GM19193 (cell line): ENCODE data around the gene SIGLEC7.

ENCODE experiments used
- POLR2A ChIP-seq: IDR thresholded peaks from 4 replicates; pipeline ENCODE4 v1.6.1; 2011; ENCODE audit not compliant: insufficient read depth, insufficient read length; ENCODE audit errors: extremely low read depth

The SIGLEC7 gene

DNA sequence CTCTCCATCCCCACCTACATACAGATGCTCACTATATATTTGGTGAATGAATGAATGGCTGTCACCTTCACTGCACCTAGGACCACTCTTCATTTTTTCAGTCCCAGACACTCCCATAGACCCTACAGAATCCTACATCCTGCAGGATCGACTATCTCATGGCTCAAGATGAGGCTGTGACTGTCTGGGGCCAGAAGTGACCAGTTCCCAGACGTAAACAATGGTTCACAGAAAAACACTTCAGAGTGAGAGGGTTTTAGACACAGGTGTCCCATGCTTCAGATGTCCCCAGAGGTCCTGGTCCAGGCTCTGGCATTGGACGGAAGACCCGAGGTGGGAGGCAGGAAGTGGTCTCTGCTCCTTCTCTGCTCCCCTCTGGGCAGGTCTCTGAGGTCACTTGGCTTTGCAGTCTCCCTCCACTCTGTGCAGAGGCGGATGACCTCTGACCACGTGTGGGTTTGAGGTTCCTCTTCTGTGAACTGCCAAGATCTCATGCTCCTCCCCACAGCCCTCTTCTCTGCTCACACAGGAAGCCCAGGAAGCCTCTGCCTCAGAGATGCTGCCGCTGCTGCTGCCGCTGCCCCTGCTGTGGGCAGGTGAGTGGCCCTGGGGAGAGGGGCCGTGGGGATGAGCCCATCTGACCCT, 24.9 kb downstream of the SIGLEC7 start:
- no peak for TF ChIP-seq POLR2A

DNA sequence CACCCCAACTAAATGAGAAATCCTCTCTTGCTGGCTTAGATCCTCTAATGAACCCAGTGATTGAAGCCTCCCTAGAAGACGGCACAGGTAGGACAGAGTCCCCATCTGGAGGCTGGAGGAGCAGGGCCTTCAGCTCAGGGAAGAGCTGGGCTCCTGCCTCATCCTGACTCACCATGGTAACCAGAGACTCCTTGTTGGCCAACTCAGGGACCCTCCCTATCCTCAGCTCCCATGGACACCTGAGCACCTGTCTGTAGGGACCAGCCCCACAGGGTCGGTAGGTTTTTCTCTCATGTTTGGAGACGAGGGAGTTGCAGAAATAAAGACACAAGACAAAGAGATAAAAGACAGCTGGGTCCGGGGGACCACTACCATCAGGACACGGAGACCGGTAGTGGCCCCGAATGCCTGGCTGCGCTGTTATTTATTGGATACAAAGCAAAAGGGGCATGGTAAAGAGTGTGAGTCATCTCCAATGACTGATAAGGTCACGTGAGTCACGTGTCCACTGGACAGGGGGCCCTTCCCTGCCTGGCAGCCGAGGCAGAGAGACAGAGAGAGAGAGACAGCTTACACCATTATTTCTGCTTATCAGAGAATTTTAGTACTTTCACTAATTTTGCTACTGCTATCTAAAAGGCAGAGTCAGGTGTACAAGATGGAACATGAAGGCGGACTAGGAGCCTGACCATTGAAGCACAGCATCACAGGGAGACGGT, 26.6 kb downstream of the SIGLEC7 start:
- TF ChIP-seq POLR2A, result no peak

DNA sequence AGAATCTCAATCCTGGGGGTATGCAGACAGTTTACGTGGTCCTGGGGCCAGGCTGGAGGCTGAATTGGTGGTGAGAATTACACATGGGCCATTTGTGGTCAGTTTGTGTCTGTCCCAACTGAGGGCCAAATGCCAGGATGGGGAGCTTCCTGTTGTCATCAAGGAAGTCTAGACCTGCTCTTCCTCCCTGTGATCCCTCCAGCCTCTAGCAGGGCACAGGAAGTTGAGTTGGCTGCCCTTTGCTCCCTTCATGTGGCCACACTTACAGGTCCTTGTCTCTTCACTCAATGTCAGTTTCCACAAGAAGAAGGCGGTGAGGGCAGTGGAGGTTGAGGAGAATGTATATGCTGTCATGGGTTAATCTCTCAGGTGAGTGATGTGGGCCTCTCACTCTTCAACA, 30.1 kb downstream of the SIGLEC7 start:
- TF ChIP-seq POLR2A, result no peak

DNA sequence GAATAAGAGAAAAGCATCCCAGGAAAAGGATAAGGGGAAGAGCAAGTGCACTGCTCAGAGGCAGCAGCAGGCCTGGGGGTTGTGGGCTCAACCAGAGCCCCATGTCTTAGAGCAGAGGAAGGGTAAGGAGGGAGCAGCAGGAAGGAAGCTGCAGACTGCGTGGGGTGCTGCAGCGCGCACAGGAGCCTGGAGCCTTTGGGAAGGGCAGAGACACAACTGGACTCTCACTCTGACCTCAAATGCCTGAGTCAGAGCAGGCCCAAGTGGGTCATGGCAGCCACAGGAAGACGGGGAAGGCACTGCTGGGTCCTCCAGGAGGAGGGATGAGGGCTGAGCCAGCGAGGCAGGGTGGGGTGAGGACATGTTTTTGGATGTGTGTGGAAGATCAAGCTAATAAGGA, 31.6 kb downstream of the SIGLEC7 start:
- TF ChIP-seq POLR2A, result no peak

DNA sequence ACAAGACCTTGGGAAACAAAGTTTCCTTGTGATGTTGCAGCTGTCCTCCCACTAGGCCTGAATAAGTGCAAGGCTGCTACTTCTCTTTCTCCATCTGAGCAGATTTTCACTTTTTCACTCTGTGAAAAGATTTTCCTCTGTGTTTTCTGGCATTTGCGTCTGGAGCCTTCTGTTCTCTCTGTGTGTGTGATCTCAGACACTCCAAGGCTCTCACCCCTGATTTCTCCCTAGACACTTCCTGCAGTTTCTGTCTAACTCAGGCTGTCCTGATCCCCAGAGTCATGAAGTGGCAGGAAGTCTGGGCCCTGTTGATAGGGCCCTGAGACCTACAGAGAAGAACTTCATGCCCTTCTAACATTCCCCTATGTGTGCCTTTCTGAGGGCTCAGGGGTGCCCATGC, 37.2 kb downstream of the SIGLEC7 start:
- TF ChIP-seq POLR2A, result no peak

DNA sequence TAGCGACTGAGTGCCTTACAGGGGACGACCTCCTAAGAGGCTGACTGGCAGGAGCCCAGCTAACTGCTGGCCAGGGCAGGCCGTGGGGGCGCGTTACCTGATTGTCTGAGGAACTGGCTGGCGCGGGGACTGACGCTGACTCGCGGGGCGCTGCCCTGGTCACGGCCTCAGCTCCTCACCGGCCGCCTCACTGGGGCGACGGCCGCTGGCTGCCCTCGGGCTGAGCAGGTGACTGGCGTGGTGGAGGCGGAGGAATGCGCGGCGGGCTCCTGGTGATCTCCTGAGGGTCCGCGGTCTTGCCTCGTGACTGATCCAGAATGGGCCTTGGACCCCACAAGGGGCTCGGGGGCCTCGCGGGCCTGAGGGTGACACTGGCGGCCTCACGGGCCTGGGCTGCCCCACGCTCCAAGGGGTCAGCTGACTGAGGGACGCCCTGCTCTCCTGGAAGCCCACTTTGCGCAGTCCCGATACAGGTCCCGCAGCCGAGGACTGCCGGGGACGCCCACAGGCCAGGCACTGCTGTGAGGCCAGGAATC, 39.3 kb downstream of the SIGLEC7 start:
- TF ChIP-seq POLR2A, result no peak

DNA sequence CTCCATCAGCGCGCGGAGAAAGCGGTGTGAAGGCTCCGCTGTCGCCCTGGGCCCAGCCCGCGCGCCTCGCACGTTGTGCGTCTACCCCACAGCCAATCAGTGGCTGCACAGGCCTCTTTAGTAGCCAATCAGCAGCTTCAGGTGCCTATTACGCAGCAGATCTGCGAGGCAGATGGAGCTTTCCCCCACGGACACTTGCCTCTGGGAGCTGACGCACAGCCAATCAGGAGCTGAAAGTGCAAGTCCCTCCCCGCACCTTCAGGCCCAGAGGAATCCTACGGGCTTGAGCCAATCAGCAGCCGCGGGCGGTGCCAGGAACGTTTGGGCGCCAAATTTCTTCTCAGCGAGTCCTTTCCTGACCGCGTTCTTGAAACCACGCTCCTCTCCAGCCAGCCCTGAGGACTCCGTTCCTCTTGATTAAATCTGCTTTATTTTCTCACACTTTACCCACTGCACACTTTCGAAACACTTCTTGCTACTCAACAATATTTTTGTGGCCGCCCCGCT, 39.9 kb downstream of the SIGLEC7 start:
- TF ChIP-seq POLR2A, result no peak

DNA sequence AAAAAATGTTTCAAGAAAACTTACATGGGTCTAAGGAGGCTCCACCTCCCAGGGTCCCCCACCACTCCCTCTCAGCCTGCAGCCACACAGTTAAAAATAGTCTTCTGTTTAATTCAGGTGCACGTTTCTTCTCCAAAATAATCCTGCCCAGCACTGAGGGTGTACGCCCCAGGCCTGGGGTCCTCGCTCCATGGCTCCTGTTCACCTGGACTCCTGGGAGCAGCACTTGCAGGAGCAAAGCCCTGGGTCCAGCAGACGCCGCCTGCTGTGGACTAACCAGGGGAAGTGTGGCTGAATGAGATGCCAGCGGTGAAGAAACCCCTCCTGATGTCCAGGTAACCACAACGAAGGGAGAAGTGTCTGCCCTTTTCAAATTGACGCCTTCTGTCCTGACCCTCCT, 41.5 kb downstream of the SIGLEC7 start:
- no peak for TF ChIP-seq POLR2A

DNA sequence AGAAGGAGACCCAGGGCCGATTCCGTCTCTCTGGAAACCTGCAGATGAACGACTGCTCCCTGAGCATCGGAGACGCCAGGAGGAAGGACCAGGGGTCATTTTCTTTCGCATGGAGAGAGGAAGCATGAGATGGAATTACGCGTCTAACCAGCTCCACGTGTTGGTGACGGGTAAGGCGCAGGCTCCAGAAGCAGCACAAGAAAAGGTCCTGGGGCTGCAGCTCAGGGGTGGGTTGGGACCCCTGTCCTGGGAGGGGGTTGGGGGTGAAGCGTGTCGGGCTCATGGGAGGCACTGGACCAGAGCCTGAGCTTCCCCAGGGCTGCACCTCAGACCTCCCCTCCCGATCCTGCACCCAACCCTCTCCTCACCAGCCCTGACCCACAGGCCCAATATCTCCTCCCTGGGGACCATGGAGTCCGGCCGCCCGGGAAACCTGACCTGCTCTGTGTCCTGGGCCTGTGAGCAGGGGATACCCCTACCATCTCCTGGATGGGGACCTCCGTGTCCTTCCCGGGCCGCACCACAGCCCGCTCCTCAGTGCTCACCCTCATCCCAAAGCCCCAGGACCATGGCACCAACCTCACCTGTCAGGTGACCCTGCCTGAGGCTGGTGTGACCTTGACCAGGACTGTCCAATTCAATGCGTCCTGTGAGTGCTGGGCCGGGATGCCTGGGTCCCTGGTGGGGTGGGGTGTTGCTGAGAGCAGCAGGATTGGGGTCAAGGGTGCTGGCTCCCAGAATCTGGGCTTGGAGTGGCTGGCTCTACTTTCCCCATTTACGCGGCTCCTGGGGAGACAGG, 43.2 kb downstream of the SIGLEC7 start:
- TF ChIP-seq POLR2A, result no peak

DNA sequence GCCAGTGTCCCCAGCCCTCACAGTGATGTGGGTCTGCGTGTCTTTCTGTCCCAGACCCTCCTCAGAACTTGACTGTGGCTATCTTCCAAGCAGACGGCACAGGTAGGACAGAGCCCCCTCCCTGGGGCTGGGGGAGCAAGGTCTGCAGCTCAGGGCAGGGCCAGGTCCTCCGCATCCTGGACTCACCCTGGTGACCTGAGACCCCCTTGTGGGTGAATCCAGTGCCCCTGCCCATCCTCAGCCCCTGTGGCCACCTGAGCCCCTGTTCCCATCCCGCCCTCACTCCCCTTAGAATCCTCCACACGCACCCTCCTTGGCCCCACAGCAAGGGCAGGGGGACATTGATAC, 43.7 kb downstream of the SIGLEC7 start:
- TF ChIP-seq POLR2A, result no peak

DNA sequence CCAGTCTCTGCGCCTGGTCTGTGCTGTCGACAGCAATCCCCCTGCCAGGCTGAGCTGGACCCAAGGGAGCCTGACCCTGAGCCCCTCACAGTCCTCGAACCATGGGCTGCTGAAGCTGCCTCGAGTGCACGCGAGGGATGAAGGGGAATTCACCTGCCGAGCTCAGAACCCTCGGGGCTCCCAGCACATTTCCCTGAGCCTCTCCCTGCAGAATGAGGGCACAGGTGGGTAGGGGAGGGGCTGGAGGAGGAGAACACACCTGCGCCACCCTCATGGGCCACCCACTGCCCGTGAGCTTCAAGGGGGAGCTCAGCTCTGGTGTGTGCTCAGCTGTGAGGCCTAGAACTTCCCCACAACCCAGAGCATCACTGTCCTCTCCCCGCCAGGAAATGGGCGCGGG, 44.2 kb downstream of the SIGLEC7 start:
- no peak for TF ChIP-seq POLR2A

DNA sequence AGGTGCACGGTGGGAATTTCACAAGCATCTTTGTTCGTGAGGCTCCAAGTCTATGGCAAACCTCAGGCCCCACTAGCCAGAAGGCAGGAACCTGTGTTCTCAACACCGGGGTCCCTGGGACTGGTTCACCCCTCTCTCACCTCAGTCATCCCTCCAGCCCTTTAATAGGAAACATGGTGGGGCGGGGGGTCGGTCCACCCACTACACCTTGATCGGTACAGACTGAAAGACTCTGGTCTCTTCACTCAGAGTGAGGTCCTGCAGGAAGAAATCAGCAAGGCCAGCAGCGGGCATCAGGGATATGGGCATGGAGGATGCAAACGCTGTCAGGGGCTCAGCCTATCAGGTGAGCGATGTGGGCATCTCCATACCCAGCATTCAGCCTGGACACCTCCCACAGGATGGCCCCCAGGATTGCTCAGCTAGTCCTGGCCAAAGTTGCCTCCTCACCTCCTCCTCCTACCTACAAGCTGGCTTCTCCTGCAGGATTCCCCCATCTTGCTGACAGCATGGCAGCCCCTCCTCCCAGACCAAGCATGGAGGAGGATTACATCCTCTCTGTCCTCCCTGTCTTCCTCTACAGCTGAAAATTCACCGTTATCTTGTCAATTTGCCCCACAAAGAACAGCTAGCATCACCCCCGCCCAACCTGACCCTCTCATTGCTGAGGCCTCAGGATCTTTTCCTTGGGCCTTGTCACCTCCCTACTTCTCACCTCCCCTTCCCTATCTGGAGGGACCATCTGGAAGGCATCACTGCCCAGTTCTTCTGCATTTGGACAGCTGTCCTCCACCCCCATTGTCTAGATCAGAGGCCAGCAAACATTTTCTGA, 45.5 kb downstream of the SIGLEC7 start:
- TF ChIP-seq POLR2A, result no peak

DNA sequence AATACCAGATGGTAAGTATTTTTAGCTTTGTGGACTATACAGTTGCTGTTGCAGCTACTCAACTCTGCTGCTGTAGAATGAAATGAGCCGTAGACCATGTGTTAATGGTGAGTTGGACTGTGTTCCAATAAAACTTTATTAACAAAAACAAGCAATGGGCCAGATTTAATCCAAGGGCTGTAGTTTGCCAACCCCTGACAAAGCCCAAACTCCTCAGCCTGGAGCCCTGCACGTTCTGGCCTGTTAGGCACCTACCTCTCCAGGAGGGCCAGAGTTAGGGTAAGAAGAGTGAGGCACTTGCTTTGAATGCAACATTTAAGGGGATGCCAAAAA, 46.1 kb downstream of the SIGLEC7 start:
- TF ChIP-seq POLR2A, result no peak

DNA sequence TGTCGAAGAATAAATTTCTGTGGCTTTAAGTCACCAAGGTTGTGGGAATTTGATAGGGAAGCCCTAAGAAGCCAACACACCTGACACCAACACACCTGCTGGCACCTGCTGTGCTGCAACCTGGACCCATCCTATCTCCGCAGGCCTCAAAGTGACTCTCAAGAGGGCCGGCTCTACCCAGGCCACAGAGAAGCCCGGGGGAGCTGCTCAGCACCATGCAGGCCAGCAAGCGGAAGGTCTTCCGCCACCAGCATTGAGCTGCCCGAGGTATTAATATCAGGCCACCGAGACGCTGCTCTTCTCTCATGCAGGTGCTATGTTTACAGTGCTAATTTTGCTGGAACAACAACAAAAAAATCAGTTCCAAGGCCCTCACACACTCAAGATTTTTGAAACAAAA, 50.6 kb downstream of the SIGLEC7 start:
- TF ChIP-seq POLR2A, result no peak
